Activated CD8-positive, alpha-beta T cell treated with anti-CD3 and anti-CD28 coated beads for 36 hours (primary cell): ENCODE measurements around the gene SELENOO. TPM values are rescaled to one million over a fixed set of nuclear protein-coding genes. Genes with fewer than 3 reads are reported as not detected.

ENCODE experiments used
- ATAC-seq: fragments of 200-7000 bp; cut with Tn5 transposase; one replicate; pipeline ENCODE4 v1.10.0; 2021; ENCODE audit warnings: mild to moderate bottlenecking, moderate library complexity
- CTCF ChIA-PET: fragments of 350-600 bp; sonication (Branson Sonifier 250); formaldehyde crosslinking; loops from one replicate; lab custom pipeline; 2021; ENCODE audit warnings: antibody characterized with exemption; lab: Charles Lee
- POLR2A ChIA-PET: fragments of 350-600 bp; sonication (Branson Sonifier 250); formaldehyde crosslinking; loops from one replicate; lab custom pipeline; 2021; ENCODE audit warnings: antibody characterized with exemption; lab: Charles Lee
- DNase-seq: peaks from one replicate; pipeline ENCODE4 v3.0.0-alpha.2; 2020
- H3K27ac Mint-ChIP-seq: one replicate; pipeline ENCODE4 v1.8.0; 2021; ENCODE audit warnings: mild to moderate bottlenecking, mixed read lengths
- H3K27me3 Mint-ChIP-seq: one replicate; pipeline ENCODE4 v1.8.0; 2021; ENCODE audit warnings: mixed read lengths
- H3K36me3 Mint-ChIP-seq: one replicate; pipeline ENCODE4 v1.8.0; 2021; ENCODE audit warnings: low read depth, mixed read lengths
- H3K4me1 Mint-ChIP-seq: one replicate; pipeline ENCODE4 v1.8.0; 2021; ENCODE audit warnings: low read depth, mixed read lengths
- H3K4me3 Mint-ChIP-seq: one replicate; pipeline ENCODE4 v1.8.0; 2021; ENCODE audit warnings: mild to moderate bottlenecking, moderate library complexity, mixed read lengths
- H3K9me3 Mint-ChIP-seq: one replicate; pipeline ENCODE4 v1.8.0; 2021; ENCODE audit warnings: mixed read lengths
- CTCF ChIP-seq: fragments of 200-600 bp; IDR thresholded peaks from one replicate; pipeline ENCODE4 v1.8.0; 2022; ENCODE audit warnings: antibody characterized with exemption, mild to moderate bottlenecking
- intact Hi-C: fragments of 100-400 bp; cut with micrococcal nuclease; formaldehyde crosslinking; loops from one replicate; pipeline ENCODE4 v1.10.0; 2022
- total RNA-seq, 2 experiments: library from RNA; stranded (reverse); gene quantifications; one replicate each; pipeline ENCODE4 v1.2.3, GENCODE V29; 2021

SELENOO gene
- total RNA-seq, 2 experiments from 2014 or later: 24.0 to 25.5 TPM

GRCh38 chr22:50194037-50194805, 6.6 kb upstream of the SELENOO start:
- H3K4me1 Mint-ChIP-seq: peaks cover 29% of the 10 kb centered on the region
- no peak overlapping the region for H3K4me3 Mint-ChIP-seq
- no peak for TF ChIP-seq CTCF
- no peak overlapping the region for H3K27ac Mint-ChIP-seq
- POLR2A ChIA-PET: interaction anchor here (0.7 kb wide), 1 partner anchor 42 kb away, joined by 3 read pairs; no protein-coding TSS in a partner anchor
- no peaks in the 10 kb centered on the region for H3K27me3 Mint-ChIP-seq
- ATAC-seq: no peak
- no peaks in the 10 kb centered on the region for H3K9me3 Mint-ChIP-seq
- CTCF ChIA-PET: interaction anchor here (1.6 kb wide), 1 partner anchor 48 kb away, joined by 3 read pairs; no protein-coding TSS in a partner anchor
- intact Hi-C loops: no loop called here
- H3K36me3 Mint-ChIP-seq: peaks cover 20% of the 10 kb centered on the region
- DNase-seq: no peak

- H3K27me3 Mint-ChIP-seq: no peaks in the 10 kb centered on the region
- ChIA-PET CTCF (no interaction called here), POLR2A (interaction anchor here (0.6 kb wide), 1 partner anchor 418 kb away, joined by 4 read pairs; no protein-coding TSS in a partner anchor)
- peaks cover 24% of the 10 kb centered on the region for H3K4me1 Mint-ChIP-seq
- intact Hi-C loops: no loop called here
- H3K27ac Mint-ChIP-seq: no peak overlapping the region
- peaks cover 22% of the 10 kb centered on the region for H3K36me3 Mint-ChIP-seq
- ATAC-seq: no peak
- DNase-seq: no peak
- H3K4me3 Mint-ChIP-seq: no peak overlapping the region
- H3K9me3 Mint-ChIP-seq: no peaks in the 10 kb centered on the region
- TF ChIP-seq CTCF: no peak
These were observed 4.6 kb upstream of the SELENOO start for GRCh38 chr22:50196256-50196655.

- ChIA-PET POLR2A (no interaction called here), CTCF (no interaction called here)
- Mint-ChIP-seq H3K27ac (no peak overlapping the region), H3K4me1 (peaks cover 19% of the 10 kb centered on the region), H3K4me3 (no peak overlapping the region), H3K27me3 (no peaks in the 10 kb centered on the region), H3K9me3 (no peaks in the 10 kb centered on the region), H3K36me3 (peaks cover 17% of the 10 kb centered on the region)
- ATAC-seq: no peak
- TF ChIP-seq CTCF: no peak
- intact Hi-C loops: no loop called here
- no peak for DNase-seq
These were observed 3.6 kb upstream of the SELENOO start for GRCh38 chr22:50197000-50197800.

- peaks cover 14% of the 10 kb centered on the region for H3K4me1 Mint-ChIP-seq
- no peak overlapping the region for H3K27ac Mint-ChIP-seq
- no peak overlapping the region for H3K4me3 Mint-ChIP-seq
- intact Hi-C loops: no loop called here
- peaks cover 9% of the 10 kb centered on the region for H3K36me3 Mint-ChIP-seq
- no peaks in the 10 kb centered on the region for H3K27me3 Mint-ChIP-seq
- DNase-seq (no peak), ATAC-seq (no peak)
- no peaks in the 10 kb centered on the region for H3K9me3 Mint-ChIP-seq
- TF ChIP-seq CTCF: no peak
- ChIA-PET POLR2A (no interaction called here), CTCF (no interaction called here)
These were observed 2.8 kb upstream of the SELENOO start for GRCh38 chr22:50197856-50198623.
